RKO (cell line): ENCODE data around the gene CASKIN1.
A peak's percentile ranks its signal among the peaks of the same experiment; 100 is the strongest.
"Not testable (repeated sequence)": the region's sequence is repeated elsewhere in the genome, so short reads cannot be mapped to it uniquely, and the experiment has no call there.

Experiments
- DNase-seq: peaks from one replicate; pipeline ENCODE4 v3.0.0-alpha.2; 2016; ENCODE audit warnings: low spot score

The CASKIN1 gene

DNA sequence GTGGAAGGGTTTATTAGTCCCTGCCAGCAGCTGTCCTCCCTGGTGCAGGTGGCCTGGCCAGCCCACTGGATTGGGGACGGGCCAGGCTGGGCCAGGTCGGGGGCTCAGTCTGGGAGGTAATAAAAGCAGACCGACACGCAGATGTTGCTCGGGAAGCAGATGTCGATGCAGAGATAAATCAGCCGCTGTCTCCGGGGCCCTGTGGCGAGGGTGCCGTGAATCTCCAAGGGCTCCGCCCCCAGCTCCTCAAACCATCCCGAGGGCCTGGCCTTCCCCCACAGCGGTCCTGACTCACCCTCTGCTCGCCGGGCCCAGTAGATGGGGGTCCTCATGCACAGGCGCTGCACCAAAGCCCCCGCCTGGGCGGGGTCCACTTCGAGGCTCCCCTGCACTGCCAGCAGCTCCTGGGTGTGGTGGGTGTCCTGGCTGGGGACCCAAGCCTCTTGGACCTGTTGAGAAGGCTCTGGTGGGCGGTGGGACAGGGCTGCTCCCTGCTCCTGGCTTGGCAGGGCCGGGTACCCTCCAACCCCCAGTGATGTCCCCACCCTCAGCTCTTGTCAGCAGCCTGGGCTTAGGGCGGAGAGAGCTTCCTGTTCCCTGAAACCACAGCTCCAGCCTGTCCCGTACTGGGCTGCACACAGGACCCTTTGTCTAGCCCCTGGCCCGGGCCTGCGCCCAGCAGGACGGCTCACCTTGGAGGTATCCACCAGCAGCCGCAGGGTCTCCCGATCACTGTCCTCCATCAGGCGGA, 13.0 kb upstream of the CASKIN1 start:
- DNase-seq, result no peak

DNA sequence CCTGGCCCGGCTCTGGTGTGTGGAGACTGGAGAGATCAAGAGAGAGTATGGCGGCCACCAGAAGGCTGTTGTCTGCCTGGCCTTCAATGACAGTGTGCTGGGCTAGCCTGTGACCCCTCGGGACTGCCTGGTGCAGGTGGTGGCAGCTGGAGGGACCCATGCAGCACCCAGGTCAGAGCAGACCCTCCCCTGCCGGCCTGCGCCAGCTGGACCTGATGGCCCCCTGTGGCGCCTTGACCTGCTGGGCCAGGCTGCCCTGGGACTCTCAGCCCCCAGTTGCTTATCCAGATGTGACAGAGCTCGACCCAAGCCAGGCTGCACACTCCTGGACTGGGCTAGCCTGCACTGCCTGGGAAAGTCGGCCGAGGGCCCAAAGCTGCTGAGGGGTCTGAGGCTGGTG, 12.4 kb upstream of the CASKIN1 start:
- no peak for DNase-seq

DNA sequence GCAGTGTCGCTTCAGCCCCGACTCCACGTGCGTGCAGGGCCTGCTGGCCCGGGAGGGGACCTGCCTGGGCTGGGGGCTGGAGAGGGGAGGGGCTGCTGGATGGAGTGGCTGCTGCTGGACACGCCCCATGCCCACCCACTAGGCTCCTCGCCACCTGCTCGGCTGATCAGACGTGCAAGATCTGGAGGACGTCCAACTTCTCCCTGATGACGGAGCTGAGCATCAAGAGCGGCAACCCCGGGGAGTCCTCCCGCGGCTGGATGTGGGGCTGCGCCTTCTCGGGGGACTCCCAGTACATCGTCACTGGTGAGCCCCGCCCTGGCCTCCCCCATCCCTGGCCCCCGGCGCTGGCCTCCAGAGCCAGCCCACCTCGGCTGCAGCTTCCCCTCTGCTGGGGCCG, 11.9 kb upstream of the CASKIN1 start:
- no peak for DNase-seq

DNA sequence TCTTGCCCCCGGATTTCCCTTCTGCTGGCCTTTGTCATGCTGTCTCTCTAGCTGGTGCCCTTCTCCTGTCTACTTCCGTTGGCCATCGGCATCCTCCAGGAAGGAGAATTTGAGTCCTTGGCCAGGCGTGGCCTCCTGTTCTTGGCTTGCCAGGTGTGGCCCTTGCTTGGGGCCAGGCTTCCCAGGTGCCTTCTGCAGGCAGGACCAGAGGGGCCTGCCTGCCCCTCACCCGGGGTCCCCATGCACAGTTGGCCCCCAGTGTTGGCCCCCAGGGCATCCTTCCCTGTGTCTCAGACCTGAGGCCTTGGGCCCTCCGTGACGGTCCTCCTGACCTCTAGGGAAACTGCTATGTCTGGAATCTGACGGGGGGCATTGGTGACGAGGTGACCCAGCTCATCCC, 11.5 kb upstream of the CASKIN1 start:
- no peak for DNase-seq

DNA sequence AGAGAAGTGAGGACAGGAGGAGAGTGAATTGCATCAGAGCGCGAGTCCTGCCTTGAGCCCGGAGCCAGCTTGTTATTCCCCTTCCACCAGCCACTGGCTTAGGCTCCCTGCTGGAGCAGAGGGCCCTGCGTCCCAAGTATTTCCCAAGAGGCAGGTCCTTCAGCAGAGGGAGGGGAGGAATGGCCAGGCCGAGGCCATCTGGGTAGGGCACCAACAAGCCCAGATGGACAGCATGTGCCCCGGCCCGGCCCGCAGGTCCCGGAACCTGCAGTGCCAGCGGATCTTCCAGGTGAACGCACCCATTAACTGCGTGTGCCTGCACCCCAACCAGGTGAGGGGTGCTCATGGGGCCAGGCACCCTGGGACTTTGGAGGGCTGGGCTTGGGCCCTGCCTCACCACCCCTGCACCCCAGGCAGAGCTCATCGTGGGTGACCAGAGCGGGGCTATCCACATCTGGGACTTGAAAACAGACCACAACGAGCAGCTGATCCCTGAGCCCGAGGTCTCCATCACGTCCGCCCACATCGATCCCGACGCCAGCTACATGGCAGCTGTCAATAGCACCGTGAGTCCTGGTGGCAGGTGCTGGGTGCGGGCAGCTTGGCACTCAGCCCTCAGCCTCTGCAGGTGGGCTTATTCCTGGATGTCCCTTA, 10.5 kb upstream of the CASKIN1 start:
- no peak for DNase-seq

DNA sequence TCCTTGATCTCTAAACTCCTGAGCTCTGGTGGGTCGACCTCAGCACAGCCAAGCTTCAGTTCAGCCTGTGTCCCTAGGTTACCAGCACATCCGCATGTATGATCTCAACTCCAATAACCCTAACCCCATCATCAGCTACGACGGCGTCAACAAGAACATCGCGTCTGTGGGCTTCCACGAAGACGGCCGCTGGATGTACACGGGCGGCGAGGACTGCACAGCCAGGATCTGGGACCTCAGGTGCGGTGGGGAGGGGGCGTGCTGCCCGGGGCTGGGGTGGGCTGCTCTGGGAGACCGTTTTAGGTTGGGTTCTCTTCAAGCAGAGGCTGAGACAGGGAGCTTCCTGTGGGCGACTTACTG, 10.0 kb upstream of the CASKIN1 start:
- no peak for DNase-seq

DNA sequence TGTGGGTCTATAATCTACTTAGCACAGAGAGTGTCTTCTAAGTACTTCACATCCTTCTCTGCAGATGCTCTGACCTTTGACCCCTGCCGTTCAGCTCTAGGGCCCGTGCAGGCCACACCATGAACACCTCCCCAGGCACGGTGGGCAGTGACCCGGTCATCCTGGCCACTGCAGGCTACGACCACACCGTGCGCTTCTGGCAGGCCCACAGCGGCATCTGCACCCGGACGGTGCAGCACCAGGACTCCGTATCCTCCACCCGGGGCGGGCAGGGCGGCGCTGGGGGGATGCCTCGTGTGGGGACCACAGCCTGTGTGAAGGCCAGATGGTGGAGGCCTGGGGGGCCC, 9.5 kb upstream of the CASKIN1 start:
- peak; percentile 71 for DNase-seq

DNA sequence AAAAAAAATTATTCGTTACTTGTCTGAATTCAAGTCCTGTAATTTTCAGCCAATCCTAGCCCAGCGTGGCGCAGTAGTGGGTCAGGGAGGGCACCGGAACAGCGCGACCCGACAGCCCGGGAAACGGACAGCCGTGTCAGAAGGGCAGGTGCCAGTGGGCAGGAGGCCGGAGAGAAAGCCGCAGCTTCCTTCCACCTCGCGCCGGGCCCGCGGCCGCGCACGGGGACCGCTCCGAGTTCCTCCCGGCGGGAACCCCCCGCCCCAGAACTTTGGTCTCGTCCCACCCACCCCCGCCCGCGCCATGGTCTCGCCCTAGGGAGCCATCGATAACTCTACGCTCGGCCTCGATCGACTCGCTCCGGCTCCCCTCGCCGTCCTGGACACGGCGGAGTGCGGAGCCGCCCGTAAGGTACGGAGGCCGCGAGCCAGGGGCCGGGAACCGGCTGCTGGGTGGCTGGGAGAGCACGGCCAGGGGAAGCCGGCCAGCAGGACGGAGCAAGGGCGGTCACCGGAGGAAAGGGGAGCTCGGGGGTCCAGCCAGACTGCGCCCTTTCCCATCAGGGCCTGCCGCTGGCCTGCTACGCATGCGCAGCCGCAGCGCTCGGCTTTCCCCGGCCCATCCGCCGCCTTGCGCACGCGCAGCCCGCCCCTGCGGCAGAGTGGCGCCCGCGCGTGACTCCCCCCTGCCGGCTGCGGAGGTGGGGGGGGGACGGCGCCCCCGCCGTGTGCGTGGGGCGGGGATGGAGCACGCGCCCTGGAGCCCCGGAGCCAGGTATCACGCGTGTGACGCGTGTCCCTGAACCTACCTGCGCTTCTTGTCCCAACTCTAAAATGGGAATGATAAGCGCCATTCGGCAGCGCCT, 8.9 kb upstream of the CASKIN1 start, which contains the start of gene MLST8:
Gene MLST8, plus strand, starts transcription at position 351 of the 863 bp plus-strand sequence. CDS start 632 bp downstream, outside the sequence.
- DNase-seq, result peak; percentile 83

DNA sequence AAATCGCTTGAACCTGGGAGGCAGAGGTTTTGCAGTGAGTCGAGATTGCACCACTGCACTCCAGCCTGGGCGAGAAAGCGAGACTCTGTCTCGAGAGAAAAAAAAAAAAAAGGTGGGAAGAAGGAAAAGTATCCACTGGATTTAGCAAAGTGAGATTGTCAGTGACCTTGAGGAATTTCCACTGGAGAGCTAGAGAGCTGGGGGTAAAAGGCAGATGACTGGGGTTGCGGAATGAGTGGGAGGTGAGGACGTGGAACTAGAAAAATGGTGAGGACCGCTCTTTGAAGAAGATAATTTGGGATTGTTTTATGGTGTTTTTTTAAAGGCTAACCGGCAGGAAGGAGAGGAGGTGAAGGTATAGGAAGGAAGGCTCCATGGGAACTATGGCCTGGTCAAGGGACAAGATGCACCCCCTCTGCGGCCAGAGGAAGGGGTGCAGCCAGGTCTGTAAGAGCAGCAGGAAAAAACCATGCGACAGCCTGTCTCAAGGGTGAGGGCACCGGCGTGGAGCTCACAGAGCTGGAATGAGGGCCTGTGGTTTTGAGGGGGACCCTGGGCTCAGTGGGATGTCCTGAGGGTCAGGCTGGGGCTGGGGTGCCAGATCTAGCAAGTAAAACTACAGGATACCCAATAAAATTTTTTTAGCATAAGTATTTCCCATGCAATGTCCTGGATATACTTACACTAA, 8.2 kb upstream of the CASKIN1 start:
- DNase-seq, result no peak

DNA sequence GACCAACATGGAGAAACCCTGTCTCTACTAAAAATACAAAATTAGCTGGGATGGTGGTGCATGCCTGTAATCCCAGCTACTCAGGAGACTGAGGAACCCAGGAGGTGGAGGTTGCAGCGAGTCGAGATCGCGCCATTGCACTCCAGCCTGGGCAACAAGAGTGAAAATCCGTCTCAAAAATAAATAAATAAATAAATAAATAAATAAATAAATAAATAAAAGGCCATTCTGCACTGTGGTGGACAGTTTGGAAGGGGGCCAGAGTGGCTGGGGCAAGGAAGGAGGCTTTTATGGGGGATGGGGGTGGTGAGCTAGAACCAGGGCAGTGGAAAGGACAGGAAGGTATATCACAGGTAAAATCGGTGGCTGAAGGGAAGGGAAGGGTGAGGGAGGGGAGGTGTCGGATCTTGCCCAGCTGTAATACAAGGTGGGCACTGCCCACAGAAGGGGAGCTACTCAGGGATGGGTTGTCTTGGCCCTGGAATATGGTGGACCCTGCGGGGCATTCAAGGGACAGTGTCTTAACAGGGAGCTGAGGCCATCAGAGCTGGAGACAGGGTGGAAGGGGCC, 6.8 kb upstream of the CASKIN1 start:
- not testable (repeated sequence) for DNase-seq

DNA sequence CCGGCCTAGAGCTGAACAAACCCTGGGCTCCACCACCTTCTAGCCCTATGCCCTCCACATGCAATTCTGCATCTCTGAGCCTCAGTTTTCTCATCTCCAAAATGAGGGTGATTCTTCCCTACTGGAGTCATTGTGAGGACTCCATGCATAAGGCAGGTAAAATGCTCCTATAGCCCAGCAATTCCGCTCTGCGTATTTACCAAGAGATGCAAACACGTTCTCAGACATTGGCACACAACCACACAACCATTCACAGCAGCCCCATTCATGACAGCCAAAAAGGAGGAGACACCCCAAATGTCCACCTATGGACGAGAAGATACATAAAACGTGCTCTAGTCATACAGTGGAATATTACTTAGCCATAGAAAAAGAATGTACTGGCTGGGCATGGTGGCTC, 3.9 kb upstream of the CASKIN1 start:
- DNase-seq, result no peak

DNA sequence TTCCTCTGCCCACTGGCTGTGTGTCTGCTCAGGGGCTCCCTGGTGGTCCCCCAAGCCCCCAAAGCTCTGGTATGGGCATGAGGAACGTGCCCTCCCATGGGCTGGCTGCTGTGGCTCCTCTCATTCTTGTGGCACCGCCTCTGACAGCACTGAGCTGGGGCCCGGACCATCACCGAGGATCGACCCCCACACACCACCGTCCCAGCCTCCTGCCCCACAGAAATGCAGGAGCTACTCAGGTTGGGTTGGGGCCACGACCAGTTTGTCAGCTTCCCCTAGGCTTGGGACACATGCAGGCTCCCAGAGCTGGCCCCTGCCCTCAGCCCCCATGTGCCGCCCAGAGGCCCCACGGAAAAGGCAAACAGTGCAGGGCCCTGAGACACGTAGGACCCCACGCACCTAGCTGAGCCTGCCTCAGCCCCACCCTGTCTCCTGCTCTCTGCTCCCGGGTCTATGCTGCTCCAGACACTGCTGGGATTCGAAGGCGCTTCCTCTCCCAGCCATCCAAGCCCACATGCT, 3.3 kb upstream of the CASKIN1 start:
- no peak for DNase-seq

DNA sequence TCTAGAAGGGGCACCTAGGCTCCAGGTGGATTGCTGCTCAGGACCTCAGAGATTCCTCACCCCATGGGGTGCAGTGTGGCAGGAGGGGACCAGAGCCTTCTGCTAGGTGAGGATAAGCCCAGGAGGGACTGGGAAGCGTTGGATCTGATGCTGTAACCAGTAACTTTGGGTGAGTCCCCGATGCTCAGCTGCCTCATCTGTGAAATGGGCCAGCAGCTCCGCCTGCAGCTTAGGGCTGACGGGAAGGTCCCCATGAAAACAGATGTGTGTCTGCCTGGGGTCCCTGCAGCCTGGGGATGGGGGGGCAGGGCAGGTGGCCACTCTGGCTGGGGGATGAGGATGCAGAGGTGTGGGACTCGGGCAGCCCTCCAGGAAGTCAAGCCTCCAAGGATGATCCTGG, 2.7 kb upstream of the CASKIN1 start:
- DNase-seq, result no peak

DNA sequence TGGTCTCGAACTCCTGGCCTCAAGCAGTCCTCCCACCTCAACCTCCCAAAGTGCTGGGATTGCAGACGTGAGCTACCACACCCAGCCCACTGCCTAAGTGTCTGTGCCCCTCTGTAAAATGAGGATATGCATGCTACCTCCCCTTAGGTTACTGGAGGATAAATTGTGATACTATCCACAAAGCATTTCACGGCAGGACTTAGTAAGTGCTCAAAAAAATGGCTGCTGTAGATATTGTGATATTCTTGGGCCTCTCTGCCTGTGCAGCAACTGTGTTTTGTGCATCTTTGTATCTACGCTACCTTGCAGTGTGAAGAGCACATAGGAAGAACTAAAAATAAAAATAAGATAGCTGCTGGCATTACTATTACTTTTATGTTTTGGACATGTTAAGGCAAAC, 1.9 kb upstream of the CASKIN1 start:
- DNase-seq, result no peak

DNA sequence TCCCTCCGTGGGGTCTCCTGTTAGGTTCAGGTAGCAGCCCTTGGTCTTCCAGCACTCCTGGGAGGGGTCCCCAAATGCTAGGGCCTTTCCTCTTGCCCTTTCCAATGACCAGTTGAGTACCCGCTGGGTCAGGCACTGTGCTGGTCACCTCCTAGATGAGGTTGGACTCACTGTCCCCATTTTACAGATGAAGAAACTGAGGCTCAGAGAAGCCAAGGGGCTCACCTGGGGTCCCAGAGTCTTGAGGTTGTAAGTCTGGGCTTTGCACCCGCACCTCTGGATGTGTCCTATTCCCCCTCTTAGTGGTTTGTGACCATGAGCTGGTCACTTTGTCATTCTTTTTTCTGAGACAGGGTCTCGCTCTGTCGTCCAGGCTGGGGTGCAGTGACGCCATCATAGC, 1.4 kb upstream of the CASKIN1 start:
- DNase-seq, result no peak

DNA sequence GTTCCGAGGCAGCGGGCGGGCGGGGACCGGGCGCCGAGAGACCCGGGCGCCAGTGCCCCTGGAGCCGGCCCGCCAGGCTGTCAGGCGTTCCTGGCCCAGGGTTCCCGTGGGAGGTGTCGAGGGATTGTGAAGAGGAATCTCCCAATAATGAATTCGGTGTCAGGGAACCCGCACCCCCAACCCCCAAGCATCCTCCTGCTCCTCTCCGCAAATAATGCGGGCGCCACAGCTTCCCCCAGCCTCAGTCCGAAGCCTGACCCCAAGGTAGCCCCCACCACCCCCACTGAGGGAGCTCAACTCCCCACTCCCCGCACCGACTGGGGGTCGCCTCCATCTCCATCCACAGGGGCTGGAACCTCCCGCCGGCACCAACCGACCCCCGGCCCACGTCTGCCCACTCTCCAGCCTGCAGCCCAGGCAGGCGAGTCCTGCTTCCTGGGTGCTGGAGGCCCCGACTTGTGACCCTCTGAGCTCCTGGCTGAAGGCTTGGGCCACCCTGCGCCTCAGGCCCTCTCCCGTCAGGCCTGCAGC, 641 bp upstream of the CASKIN1 start:
- DNase-seq, result no peak

DNA sequence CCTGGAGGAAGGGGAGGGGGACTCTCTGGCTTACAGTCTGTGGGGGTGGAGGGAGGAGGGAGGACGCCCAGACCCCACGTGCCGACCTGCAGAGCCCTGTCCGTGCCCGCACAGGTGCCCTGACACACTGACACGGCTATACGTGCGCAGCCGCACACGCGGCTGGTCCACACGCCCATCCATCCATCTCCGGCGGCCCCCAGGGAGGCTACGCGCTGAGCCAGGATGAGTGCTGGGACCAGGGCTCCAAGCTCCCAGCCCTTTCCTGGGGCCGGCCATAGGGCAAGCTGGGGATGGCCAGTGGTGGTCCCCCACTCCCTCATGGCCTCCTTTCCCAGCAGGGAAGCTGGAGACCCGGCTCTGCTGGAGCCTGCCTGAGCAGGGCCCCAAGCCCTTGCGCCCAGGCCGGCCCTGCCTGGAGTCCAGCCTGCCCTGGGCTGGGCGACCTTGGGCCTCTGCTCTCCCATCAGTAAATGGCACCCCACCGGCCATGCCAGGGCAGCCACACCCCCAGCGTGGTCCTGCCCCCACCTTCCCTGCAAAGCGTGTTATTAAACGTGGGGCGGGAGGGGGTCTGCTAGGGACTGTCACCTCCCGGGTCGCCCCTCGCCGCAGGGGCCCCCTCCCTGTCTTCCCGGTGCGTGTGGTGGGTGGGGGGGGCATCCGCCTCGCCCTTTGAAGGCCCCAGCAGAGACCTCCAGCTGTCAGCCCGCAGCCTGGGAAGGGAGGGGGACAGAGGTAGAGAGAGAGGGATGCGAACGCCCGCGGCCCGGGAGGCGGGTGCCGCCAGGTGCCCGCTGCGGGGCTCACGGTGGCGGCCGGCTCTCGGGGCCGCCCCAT, 863 bp downstream of the CASKIN1 start:
- DNase-seq, result no peak

DNA sequence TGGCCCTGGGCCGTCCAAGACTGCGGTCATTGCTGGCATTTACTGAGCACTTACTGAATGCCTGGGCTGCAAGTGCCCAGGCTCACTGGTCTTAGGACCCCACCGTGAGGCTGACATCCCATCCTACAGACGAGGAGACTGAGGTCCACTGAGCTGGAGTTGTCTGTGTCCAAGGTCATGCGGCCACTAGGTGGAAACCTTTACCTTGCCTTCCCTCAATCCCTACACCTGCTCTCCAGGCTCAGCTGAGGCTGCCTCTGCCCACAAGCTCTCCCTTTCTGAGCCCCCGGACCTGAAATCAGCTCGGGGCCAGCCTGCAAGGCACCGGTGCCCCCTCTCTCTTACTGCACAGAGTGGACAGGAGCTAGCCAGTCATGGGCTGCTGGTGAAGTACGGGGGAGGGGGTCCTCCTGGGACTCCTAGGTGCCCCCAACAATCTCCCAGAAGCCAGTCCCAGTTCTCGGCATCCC, 1.5 kb downstream of the CASKIN1 start:
- DNase-seq, result peak; percentile 70

DNA sequence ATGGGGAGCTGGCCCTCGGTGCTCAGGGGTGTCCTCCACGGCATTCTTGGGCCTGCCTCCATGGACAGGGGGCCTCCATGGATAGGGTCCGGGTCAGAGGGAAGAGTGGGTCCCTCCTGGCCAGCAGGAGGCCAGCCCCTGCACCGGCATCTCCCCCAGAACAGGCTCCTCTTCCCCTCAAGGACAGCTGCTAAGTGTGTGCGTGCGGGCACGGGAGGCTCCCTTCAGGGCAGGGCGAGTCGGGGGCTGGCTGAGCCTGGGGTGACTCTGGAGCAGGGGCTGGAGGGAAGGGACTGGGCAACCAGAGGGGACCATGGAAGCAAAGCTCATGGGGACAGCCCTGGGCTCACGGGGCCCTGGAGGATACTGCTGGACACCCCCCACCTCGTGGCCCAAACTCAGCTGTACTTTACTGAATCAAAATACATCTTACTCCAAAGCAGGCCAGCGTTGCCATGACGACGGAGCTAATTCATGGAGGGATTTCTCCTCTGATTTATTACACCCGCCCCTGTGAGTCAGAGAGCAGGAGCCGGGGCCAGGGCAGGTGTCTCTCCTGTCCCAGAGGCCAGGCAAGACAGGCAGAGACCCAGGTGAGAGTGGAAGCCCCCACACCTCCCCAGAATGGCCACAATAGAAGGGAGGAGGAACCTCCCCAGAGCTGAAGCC, 2.1 kb downstream of the CASKIN1 start:
- peak; percentile 57 for DNase-seq

DNA sequence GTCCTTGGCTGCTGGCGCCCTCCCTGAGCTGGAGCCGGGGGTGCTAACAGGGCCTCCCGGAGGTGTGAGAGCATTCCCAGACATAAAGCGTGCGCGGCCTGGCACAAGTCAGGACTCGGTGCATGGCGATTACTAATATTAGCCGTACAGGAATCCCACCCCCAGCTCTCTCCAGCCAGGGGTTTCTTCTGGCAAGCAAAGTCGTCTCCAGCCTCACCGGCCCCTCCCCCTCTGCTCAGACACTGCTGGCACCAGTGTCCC, 5.0 kb downstream of the CASKIN1 start:
- DNase-seq, result no peak
